CD8-positive, alpha-beta memory T cell (primary cell): ENCODE results near the gene USPL1. TPM values are rescaled to one million over a fixed set of nuclear protein-coding genes. Genes with fewer than 3 reads are reported as not detected.

Experiments
- CTCF ChIA-PET: fragments of 350-600 bp; sonication (Branson Sonifier 250); formaldehyde crosslinking; loops from one replicate; lab custom pipeline; 2021; ENCODE audit warnings: antibody characterized with exemption; lab: Charles Lee
- POLR2A ChIA-PET: fragments of 350-600 bp; sonication (Branson Sonifier 250); formaldehyde crosslinking; loops from one replicate; lab custom pipeline; 2021; ENCODE audit warnings: antibody characterized with exemption; lab: Charles Lee
- DNase-seq, 5 donors: peaks; one replicate each; pipeline versions ENCODE4 v3.0.0 to v3.0.0-alpha.2; 2020 to 2022; ENCODE audit warnings: mixed read lengths in 1 of 5
- H3K27ac ChIP-seq: one replicate; pipeline ENCODE4 v1.7.0; 2013; ENCODE audit warnings: low read depth, mild to moderate bottlenecking, low read length, moderate library complexity
- H3K27me3 ChIP-seq: 2 replicates; pipeline ENCODE4 v1.7.0; 2013; ENCODE audit warnings: low read length, mild to moderate bottlenecking; ENCODE audit not compliant: insufficient read depth, poor library complexity, severe bottlenecking
- H3K36me3 ChIP-seq: 2 replicates; pipeline ENCODE4 v1.7.0; 2013; ENCODE audit warnings: mild to moderate bottlenecking, low read length, moderate library complexity; ENCODE audit not compliant: insufficient read depth
- H3K4me1 ChIP-seq: 2 replicates; pipeline ENCODE4 v1.7.0; 2013; ENCODE audit warnings: mild to moderate bottlenecking, low read length, moderate library complexity; ENCODE audit not compliant: insufficient read depth
- H3K4me3 ChIP-seq: 2 replicates; pipeline ENCODE4 v1.7.0; 2013; ENCODE audit warnings: mild to moderate bottlenecking, low read length
- H3K9me3 ChIP-seq: 2 replicates; pipeline ENCODE4 v1.7.0; 2013; ENCODE audit warnings: mild to moderate bottlenecking, low read length
- H3K27ac Mint-ChIP-seq, 8 donors: one replicate each; pipeline ENCODE4 v1.8.0; 2020 to 2021; ENCODE audit warnings: mixed read lengths in 8 of 8, mild to moderate bottlenecking in 6 of 8, inconsistent platforms in 3 of 8, moderate library complexity in 3 of 8
- H3K27me3 Mint-ChIP-seq, 2 donors: one replicate each; pipeline ENCODE4 v1.8.0; 2020 to 2021; ENCODE audit warnings: mixed read lengths in 2 of 2, mild to moderate bottlenecking in 1 of 2, moderate library complexity in 1 of 2
- H3K36me3 Mint-ChIP-seq, 3 donors: one replicate each; pipeline ENCODE4 v1.8.0; 2020 to 2021; ENCODE audit warnings: mixed read lengths in 3 of 3, inconsistent platforms in 1 of 3, mild to moderate bottlenecking in 1 of 3
- H3K4me1 Mint-ChIP-seq, 3 donors: one replicate each; pipeline ENCODE4 v1.8.0; 2020 to 2021; ENCODE audit warnings: mixed read lengths in 3 of 3, inconsistent platforms in 1 of 3, mild to moderate bottlenecking in 1 of 3
- H3K4me3 Mint-ChIP-seq, 7 donors: one replicate each; pipeline ENCODE4 v1.8.0; 2020 to 2021; ENCODE audit warnings: mixed read lengths in 7 of 7, mild to moderate bottlenecking in 6 of 7, moderate library complexity in 4 of 7, inconsistent platforms in 2 of 7
- H3K9me3 Mint-ChIP-seq, 5 donors: one replicate each; pipeline ENCODE4 v1.8.0; 2020 to 2022; ENCODE audit warnings: mixed read lengths in 5 of 5, mild to moderate bottlenecking in 3 of 5, moderate library complexity in 2 of 5, inconsistent platforms in 1 of 5
- polyA plus RNA-seq: library from polyadenylated mRNA; unstranded; fragments of 300-500 nt; fragmentation: Illumina TruSeq; gene quantifications from one replicate; pipeline ENCODE4 v1.2.3, GENCODE V29; 2021
- total RNA-seq, 2 experiments: library from RNA; stranded (reverse); gene quantifications; one replicate each; pipeline ENCODE4 v1.2.3, GENCODE V29; 2021

Gene USPL1
- total and polyA plus RNA-seq, 3 experiments from 2014 or later = 15.4 to 16.8 (median 15.6) TPM

DNA sequence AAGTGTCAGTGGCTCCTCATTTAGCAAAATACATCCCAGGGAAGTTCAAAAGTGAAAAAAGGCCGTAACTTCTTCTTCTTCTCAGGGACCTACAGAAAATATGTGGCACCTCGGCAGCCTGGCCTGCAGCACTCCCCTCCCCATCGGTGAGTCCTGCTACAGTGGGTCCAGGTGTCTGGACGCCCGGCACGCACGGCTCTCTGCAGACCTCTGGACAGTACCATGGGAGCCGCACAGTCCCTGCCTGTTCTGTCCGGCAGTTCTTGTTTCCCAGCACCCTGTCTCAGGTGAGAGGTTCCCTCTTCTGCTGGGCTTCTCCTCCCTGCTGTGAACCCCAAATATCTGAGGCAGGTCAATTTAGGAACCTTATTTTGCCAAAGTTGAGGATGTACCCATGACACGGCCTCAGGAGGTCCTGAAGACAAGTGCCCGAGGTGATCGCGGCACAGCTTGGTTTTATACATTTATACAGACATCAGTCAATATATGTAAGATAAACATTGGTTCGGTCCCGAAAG, 80.8 kb downstream of the USPL1 start:
- Histone ChIP-seq H3K27ac (no peak overlapping the region), H3K4me1 (peaks cover 10% of the 10 kb centered on the region), H3K4me3 (no peak overlapping the region), H3K9me3 (no peaks in the 10 kb centered on the region), H3K36me3 (no peaks in the 10 kb centered on the region), H3K27me3 (no peaks in the 10 kb centered on the region)
- CTCF ChIA-PET = no interaction called here
- DNase-seq = no peak
- H3K4me3 Mint-ChIP-seq = no peak overlapping the region
- H3K36me3 Mint-ChIP-seq = peaks cover 0 to 2% (median 0%) of the 10 kb centered on the region in 3 donors
- no peak overlapping the region for H3K27ac Mint-ChIP-seq
- H3K4me1 Mint-ChIP-seq = peaks cover 21 to 22% (median 21%) of the 10 kb centered on the region in 3 donors
- POLR2A ChIA-PET = no interaction called here
- H3K27me3 Mint-ChIP-seq = peaks cover 14 to 22% of the 10 kb centered on the region in 2 donors
- H3K9me3 Mint-ChIP-seq = no peaks in the 10 kb centered on the region

DNA sequence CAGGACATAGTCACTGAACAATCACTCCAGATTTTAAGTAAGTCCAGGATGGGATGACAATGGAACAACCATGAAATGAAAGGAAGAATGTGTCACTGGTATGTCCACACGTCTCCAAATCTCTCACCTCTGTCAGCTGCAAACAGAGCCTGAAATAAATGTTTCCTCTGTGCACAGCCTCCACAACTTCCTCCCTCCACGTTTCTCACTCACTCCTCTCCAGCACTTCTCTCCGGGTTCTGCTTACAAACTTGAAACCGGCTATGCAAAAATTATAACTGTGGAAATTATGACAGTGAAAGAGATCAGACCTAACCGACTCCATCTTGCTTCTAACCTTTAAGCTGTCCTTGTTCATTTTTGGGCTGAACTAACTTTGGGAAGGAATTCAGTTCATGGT, 82.6 kb downstream of the USPL1 start:
- Mint-ChIP-seq H3K27ac (peak overlapping the region in 1 of 8 donors; percentile 76), H3K4me1 (peaks cover 20 to 21% (median 20%) of the 10 kb centered on the region in 3 donors), H3K4me3 (no peak overlapping the region), H3K27me3 (peaks cover 13 to 14% of the 10 kb centered on the region in 2 donors), H3K9me3 (no peaks in the 10 kb centered on the region), H3K36me3 (peaks cover 0 to 2% (median 0%) of the 10 kb centered on the region in 3 donors)
- Histone ChIP-seq H3K9me3 (no peaks in the 10 kb centered on the region), H3K27ac (no peak overlapping the region), H3K36me3 (no peaks in the 10 kb centered on the region), H3K4me1 (peaks cover 10% of the 10 kb centered on the region), H3K4me3 (no peak overlapping the region), H3K27me3 (no peaks in the 10 kb centered on the region)
- ChIA-PET CTCF (interaction anchor here (0.6 kb wide), 1 partner anchor 39 kb away, joined by 3 read pairs; no protein-coding TSS in a partner anchor), POLR2A (no interaction called here)
- DNase-seq = no peak

DNA sequence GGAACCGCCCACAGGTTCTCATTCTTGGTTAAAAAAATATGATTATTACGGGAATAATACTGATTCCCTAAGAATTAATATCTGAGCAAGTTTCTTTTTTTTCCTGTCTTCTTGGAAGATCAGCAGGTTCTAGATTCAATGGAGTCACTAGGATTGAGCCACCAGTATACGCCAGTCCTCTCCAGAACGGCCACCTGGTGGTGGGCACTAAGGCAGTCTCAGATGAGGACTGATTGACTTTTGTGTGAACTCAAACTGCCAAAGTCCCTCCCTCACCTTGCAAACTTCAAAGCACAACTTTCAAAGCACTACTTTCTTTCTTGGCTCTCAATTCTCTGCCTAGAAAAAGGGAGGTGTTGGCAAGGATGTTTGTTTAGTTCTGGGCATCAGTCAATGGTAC, 84.3 kb downstream of the USPL1 start:
- CTCF ChIA-PET = no interaction called here
- POLR2A ChIA-PET = no interaction called here
- Histone ChIP-seq H3K4me1 (no peaks in the 10 kb centered on the region), H3K36me3 (no peaks in the 10 kb centered on the region), H3K4me3 (no peak overlapping the region), H3K9me3 (no peaks in the 10 kb centered on the region), H3K27ac (no peak overlapping the region), H3K27me3 (no peaks in the 10 kb centered on the region)
- peaks cover 0 to 2% (median 0%) of the 10 kb centered on the region in 3 donors for H3K36me3 Mint-ChIP-seq
- no peak overlapping the region for H3K27ac Mint-ChIP-seq
- H3K9me3 Mint-ChIP-seq = no peaks in the 10 kb centered on the region
- H3K4me3 Mint-ChIP-seq = no peak overlapping the region
- no peak for DNase-seq
- peaks cover 4 to 5% (median 4%) of the 10 kb centered on the region in 3 donors for H3K4me1 Mint-ChIP-seq
- peaks cover 7 to 8% of the 10 kb centered on the region in 2 donors for H3K27me3 Mint-ChIP-seq

DNA sequence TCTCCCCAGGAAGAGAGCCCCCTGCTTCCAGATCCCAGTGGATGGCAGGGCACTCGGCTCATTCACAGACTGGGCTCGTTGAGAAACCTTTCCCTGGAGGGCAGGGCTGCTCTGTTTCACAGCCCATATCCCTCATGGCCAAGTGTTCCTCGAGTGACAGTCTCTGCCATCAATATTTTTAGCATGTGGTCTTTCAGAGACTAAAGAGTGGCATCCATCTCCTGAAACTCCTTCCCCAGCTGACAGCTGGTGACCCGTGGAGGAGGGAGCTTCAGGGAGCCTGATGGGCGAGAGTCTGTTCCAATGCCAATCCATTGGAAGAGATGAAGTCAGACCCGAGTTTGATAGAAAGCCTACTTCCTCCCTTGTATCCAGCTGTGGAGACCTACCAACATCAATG, 86.9 kb downstream of the USPL1 start:
- ChIA-PET POLR2A (no interaction called here), CTCF (interaction anchor here (0.9 kb wide), 1 partner anchor 98 kb away, joined by 3 read pairs; no protein-coding TSS in a partner anchor)
- H3K9me3 ChIP-seq = no peaks in the 10 kb centered on the region

DNA sequence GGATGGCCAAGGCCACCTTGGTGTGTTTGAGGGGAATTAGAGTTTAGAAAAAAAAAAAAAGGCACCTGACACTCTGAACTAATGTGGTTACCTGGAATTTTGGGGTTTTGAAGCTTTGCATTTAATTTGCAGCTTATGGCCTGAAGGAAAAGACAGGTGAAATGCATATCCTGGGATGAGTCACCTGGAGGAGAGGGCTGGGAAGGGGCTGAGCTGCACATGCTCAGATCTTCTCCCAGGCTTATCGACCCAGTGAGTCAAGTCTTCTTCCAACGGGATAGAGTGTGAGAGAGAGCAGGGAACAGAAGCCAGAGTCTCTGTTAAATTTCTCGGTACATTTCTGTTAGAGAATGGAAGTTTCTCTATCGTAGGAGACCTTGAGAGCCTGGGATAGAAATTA, 88.0 kb downstream of the USPL1 start:
- H3K9me3 ChIP-seq = no peaks in the 10 kb centered on the region
- DNase-seq = no peak
- no peak overlapping the region for H3K27ac Mint-ChIP-seq
- peaks cover 0 to 6% of the 10 kb centered on the region in 2 donors for H3K27me3 Mint-ChIP-seq
- no peaks in the 10 kb centered on the region for H3K36me3 Mint-ChIP-seq
- no peak overlapping the region for H3K4me3 Mint-ChIP-seq
- H3K27me3 ChIP-seq = no peaks in the 10 kb centered on the region
- no peaks in the 10 kb centered on the region for H3K4me1 ChIP-seq
- no peaks in the 10 kb centered on the region for H3K36me3 ChIP-seq
- H3K4me3 ChIP-seq = no peak overlapping the region
- ChIA-PET POLR2A (no interaction called here), CTCF (no interaction called here)
- H3K27ac ChIP-seq = no peak overlapping the region
- H3K9me3 Mint-ChIP-seq = no peaks in the 10 kb centered on the region
- peaks cover 0 to 2% (median 0%) of the 10 kb centered on the region in 3 donors for H3K4me1 Mint-ChIP-seq

More for the DNA sequence above, 86.9 kb downstream of the USPL1 start:
- Mint-ChIP-seq H3K27me3 (peaks cover 0 to 6% of the 10 kb centered on the region in 2 donors), H3K9me3 (no peaks in the 10 kb centered on the region), H3K4me1 (peaks cover 0 to 5% (median 0%) of the 10 kb centered on the region in 3 donors), H3K27ac (no peak overlapping the region), H3K4me3 (no peak overlapping the region), H3K36me3 (no peaks in the 10 kb centered on the region)
- no peak for DNase-seq
- Histone ChIP-seq H3K27ac (no peak overlapping the region), H3K4me3 (no peak overlapping the region), H3K27me3 (no peaks in the 10 kb centered on the region), H3K36me3 (no peaks in the 10 kb centered on the region), H3K4me1 (no peaks in the 10 kb centered on the region)

DNA sequence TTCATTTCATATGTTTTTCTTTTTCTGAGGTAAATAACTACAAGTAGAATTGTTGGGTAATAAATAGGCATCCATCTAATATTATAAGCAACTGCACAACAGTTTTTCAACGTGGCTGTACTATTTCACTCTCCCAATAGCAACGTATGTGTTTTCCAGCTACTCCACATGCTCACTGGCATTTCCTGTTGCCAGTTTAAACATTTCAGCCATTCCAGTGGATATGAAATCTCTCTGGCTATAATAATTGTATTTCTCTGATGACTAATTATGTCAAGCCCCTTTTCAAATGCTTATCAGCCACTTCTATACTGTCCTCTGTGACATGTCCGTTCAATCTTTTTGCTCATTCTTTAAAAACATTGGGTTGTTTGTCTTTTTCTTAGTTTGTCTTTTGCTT, 90.8 kb downstream of the USPL1 start:
- H3K4me1 Mint-ChIP-seq = peaks cover 0 to 3% (median 0%) of the 10 kb centered on the region in 3 donors
- POLR2A ChIA-PET = no interaction called here
- CTCF ChIA-PET = interaction anchor here (1.0 kb wide), 1 partner anchor 32 kb away, joined by 3 read pairs; no protein-coding TSS in a partner anchor

More for the DNA sequence above, 90.8 kb downstream of the USPL1 start:
- no peak overlapping the region for H3K27ac Mint-ChIP-seq
- Histone ChIP-seq H3K36me3 (no peaks in the 10 kb centered on the region), H3K27me3 (no peaks in the 10 kb centered on the region), H3K27ac (no peak overlapping the region), H3K4me3 (no peak overlapping the region), H3K4me1 (no peaks in the 10 kb centered on the region), H3K9me3 (no peaks in the 10 kb centered on the region)
- DNase-seq = no peak
- no peaks in the 10 kb centered on the region for H3K9me3 Mint-ChIP-seq
- H3K27me3 Mint-ChIP-seq = no peaks in the 10 kb centered on the region
- no peaks in the 10 kb centered on the region for H3K36me3 Mint-ChIP-seq
- no peak overlapping the region for H3K4me3 Mint-ChIP-seq

Other genes with a start within 250 kb of the USPL1 start
- gene UBE2L5, start 195.4 kb upstream of the USPL1 start, total RNA-seq = not detected
- gene UBE2L5, start 195.4 kb upstream of the USPL1 start, polyA plus RNA-seq = not detected
- gene HMGB1, start 152.0 kb upstream of the USPL1 start, total RNA-seq = 100 to 1,000 TPM; 694 to 729 TPM
- 642 TPM for gene HMGB1, start 152.0 kb upstream of the USPL1 start, polyA plus RNA-seq
- gene ALOX5AP, start 117.6 kb downstream of the USPL1 start, total RNA-seq = 10 to 100 TPM; 19.1 to 21.7 TPM
- 335 TPM for gene ALOX5AP, start 117.6 kb downstream of the USPL1 start, polyA plus RNA-seq